Measurements from ENCODE around the gene SLC2A13.

SLC2A13 gene

DNA sequence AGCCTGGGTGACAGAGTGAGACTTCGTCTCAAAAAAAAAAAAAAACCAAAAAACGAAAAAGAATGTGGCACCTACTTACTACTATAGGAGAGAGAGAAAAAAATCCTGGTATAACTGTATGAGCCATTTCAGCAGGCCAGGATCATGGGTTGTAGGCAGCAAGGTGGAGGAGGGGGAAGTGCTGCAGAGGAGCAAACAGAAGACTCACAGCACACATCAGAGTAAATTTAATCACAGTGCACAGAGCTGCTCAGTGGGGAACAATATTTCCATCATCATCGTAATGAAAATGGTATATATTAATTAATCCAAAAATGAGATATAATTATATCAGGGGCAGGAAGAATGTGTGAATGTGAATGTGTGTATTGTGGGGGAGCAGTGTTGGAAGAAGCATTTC lies 175.8 kb downstream of the SLC2A13 start:
- CTCF ChIA-PET: no interaction called here

DNA sequence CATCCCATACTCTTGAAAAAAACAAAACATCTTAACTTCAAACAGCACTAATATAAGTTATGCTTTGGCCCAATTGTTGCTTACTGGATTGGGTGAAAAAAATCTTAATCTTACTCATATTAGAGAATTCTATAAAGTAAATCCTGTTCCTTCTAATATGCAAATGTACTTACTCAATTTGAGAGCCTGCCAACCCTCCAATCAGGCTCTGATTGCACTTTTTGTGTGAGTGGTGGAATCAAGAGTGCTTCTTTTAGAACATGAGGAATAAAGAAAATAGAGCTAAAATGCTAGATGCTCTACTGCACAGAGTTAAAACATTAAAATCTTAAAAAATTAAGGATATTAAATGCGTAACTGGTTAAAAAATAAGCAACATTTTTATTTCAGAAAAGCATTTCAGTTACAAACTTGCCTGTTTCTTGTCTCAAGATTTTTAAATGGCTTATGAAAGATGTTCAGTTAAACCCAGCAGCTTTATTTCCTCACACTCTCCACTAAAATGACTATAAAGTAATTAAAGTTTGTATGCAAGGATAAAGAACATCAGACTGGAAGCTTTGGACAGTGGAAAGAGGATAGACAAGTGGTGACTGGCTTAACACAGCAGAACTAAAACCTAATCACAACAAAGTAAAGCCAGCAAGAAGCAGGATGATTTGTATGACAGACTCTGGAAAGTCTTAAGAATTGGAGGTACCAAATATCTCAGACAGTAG lies 177.5 kb downstream of the SLC2A13 start:
- Histone ChIP-seq H3K9me3 (ENCODE audit: control insufficient read depth, insufficient read depth, low read depth, low read length) (no peaks in the 10 kb centered on the region), H3K27ac (ENCODE audit: extremely low read depth, low read depth, low read length) (no peak overlapping the region), H3K4me3 (ENCODE audit: low read depth, low read length) (no peak overlapping the region), H3K4me1 (ENCODE audit: control insufficient read depth, insufficient read depth, low read length) (no peaks in the 10 kb centered on the region), H3K36me3 (ENCODE audit: control insufficient read depth in 2 of 2, insufficient read depth in 1 of 2, low read length in 2 of 2) (no peaks in the 10 kb centered on the region)
- ChIA-PET POLR2A (no interaction called here), CTCF (no interaction called here)
- TF ChIP-seq, protein P1, sequence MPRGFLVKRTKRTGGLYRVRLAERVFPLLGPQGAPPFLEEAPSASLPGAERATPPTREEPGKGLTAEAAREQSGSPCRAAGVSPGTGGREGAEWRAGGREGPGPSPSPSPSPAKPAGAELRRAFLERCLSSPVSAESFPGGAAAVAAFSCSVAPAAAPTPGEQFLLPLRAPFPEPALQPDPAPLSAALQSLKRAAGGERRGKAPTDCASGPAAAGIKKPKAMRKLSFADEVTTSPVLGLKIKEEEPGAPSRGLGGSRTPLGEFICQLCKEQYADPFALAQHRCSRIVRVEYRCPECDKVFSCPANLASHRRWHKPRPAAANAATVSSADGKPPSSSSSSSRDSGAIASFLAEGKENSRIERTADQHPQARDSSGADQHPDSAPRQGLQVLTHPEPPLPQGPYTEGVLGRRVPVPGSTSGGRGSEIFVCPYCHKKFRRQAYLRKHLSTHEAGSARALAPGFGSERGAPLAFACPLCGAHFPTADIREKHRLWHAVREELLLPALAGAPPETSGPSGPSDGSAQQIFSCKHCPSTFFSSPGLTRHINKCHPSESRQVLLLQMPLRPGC (tag by site-specific recombination; IDR thresholded peaks at IDR 0.05): no peak
- TF ChIP-seq, protein P2, sequence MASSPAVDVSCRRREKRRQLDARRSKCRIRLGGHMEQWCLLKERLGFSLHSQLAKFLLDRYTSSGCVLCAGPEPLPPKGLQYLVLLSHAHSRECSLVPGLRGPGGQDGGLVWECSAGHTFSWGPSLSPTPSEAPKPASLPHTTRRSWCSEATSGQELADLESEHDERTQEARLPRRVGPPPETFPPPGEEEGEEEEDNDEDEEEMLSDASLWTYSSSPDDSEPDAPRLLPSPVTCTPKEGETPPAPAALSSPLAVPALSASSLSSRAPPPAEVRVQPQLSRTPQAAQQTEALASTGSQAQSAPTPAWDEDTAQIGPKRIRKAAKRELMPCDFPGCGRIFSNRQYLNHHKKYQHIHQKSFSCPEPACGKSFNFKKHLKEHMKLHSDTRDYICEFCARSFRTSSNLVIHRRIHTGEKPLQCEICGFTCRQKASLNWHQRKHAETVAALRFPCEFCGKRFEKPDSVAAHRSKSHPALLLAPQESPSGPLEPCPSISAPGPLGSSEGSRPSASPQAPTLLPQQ (tag by site-specific recombination; IDR thresholded peaks at IDR 0.05): no peak
- TF ChIP-seq ZBTB48 (tag by site-specific recombination; IDR thresholded peaks at IDR 0.05) (no peak), MEIS1 (CRISPR knock-in tag; IDR thresholded peaks at IDR 0.05; ENCODE audit: borderline replicate concordance) (no peak), SETDB1 (IDR thresholded peaks at IDR 0.05; ENCODE audit: insufficient read length, low read length) (no peak), ZNF585B (tag by site-specific recombination; IDR thresholded peaks at IDR 0.05) (no peak), ZNF624 (tag by site-specific recombination; IDR thresholded peaks at IDR 0.05) (no peak), ZNF571 (tag by site-specific recombination; IDR thresholded peaks at IDR 0.05) (no peak)

More for the DNA sequence above, 175.8 kb downstream of the SLC2A13 start:
- POLR2A ChIA-PET: no interaction called here
- Histone ChIP-seq H3K27ac (ENCODE audit: extremely low read depth, low read depth, low read length) (no peak overlapping the region), H3K4me1 (ENCODE audit: control insufficient read depth, insufficient read depth, low read length) (no peaks in the 10 kb centered on the region), H3K4me3 (ENCODE audit: low read depth, low read length) (no peak overlapping the region), H3K36me3 (ENCODE audit: control insufficient read depth in 2 of 2, insufficient read depth in 1 of 2, low read length in 2 of 2) (no peaks in the 10 kb centered on the region), H3K9me3 (ENCODE audit: control insufficient read depth, insufficient read depth, low read depth, low read length) (no peaks in the 10 kb centered on the region)
- no peak for TF ChIP-seq ZNF133 (tag by site-specific recombination; IDR thresholded peaks at IDR 0.05)

DNA sequence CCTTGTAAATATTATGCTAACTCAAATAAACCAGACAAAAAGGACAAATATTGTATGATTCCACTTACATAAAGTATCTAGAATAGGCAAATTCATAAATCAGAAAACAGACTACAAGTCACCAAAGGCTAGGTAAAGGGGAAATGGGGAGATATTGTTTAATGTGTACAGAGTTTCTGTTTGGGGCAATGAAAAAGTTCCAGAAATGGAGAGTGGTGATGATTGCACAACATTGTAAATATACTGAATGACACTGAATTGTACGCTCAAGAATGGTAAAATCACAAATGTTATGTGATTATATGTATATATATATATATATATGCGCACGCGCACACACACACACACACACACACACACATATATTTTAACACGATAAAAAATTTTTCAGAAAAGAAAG lies 182.5 kb downstream of the SLC2A13 start:
- Histone ChIP-seq H3K4me3 (ENCODE audit: low read depth, low read length) (no peak overlapping the region), H3K9me3 (ENCODE audit: control insufficient read depth, insufficient read depth, low read depth, low read length) (no peaks in the 10 kb centered on the region), H3K36me3 (ENCODE audit: control insufficient read depth in 2 of 2, insufficient read depth in 1 of 2, low read length in 2 of 2) (no peaks in the 10 kb centered on the region), H3K27ac (ENCODE audit: extremely low read depth, low read depth, low read length) (no peak overlapping the region), H3K4me1 (ENCODE audit: control insufficient read depth, insufficient read depth, low read length) (no peaks in the 10 kb centered on the region)
- ChIA-PET CTCF (interaction anchor here (0.7 kb wide), 1 partner anchor 10 kb away, joined by 3 read pairs; no protein-coding TSS in a partner anchor), POLR2A (no interaction called here)
- TF ChIP-seq, protein P3, sequence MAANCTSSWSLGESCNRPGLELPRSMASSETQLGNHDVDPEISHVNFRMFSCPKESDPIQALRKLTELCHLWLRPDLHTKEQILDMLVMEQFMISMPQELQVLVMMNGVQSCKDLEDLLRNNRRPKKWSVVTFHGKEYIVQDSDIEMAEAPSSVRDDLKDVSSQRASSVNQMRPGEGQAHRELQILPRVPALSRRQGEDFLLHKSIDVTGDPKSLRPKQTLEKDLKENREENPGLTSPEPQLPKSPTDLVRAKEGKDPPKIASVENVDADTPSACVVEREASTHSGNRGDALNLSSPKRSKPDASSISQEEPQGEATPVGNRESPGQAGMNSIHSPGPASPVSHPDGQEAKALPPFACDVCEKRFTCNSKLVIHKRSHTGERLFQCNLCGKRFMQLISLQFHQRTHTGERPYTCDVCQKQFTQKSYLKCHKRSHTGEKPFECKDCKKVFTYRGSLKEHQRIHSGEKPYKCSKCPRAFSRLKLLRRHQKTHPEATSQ (tag by site-specific recombination; IDR thresholded peaks at IDR 0.05): no peak
- TF ChIP-seq ZFHX2 (tag by site-specific recombination; conservative IDR thresholded peaks at IDR 0.05) (no peak), ZNF501 (tag by site-specific recombination; IDR thresholded peaks at IDR 0.05) (no peak), ZNF837 (tag by site-specific recombination; IDR thresholded peaks at IDR 0.05) (no peak), ZNF157 (tag by site-specific recombination; IDR thresholded peaks at IDR 0.05) (no peak), IKZF3 (tag by site-specific recombination; IDR thresholded peaks at IDR 0.05) (no peak), ZNF426 (tag by site-specific recombination; IDR thresholded peaks at IDR 0.05) (no peak), ZNF23 (tag by site-specific recombination; IDR thresholded peaks at IDR 0.05; ENCODE audit: borderline replicate concordance) (no peak), ZNF701 (tag by site-specific recombination; IDR thresholded peaks at IDR 0.05) (no peak), ZNF621 (tag by site-specific recombination; IDR thresholded peaks at IDR 0.05) (no peak), ZNF677 (tag by site-specific recombination; IDR thresholded peaks at IDR 0.05) (no peak)
- TF ChIP-seq, protein P4, sequence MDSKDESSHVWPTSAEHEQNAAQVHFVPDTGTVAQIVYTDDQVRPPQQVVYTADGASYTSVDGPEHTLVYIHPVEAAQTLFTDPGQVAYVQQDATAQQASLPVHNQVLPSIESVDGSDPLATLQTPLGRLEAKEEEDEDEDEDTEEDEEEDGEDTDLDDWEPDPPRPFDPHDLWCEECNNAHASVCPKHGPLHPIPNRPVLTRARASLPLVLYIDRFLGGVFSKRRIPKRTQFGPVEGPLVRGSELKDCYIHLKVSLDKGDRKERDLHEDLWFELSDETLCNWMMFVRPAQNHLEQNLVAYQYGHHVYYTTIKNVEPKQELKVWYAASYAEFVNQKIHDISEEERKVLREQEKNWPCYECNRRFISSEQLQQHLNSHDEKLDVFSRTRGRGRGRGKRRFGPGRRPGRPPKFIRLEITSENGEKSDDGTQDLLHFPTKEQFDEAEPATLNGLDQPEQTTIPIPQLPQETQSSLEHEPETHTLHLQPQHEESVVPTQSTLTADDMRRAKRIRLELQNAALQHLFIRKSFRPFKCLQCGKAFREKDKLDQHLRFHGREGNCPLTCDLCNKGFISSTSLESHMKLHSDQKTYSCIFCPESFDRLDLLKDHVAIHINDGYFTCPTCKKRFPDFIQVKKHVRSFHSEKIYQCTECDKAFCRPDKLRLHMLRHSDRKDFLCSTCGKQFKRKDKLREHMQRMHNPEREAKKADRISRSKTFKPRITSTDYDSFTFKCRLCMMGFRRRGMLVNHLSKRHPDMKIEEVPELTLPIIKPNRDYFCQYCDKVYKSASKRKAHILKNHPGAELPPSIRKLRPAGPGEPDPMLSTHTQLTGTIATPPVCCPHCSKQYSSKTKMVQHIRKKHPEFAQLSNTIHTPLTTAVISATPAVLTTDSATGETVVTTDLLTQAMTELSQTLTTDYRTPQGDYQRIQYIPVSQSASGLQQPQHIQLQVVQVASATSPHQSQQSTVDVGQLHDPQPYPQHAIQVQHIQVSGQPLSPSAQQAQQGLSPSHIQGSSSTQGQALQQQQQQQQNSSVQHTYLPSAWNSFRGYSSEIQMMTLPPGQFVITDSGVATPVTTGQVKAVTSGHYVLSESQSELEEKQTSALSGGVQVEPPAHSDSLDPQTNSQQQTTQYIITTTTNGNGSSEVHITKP (tag by site-specific recombination; IDR thresholded peaks at IDR 0.05): no peak
- TF ChIP-seq, protein P5, sequence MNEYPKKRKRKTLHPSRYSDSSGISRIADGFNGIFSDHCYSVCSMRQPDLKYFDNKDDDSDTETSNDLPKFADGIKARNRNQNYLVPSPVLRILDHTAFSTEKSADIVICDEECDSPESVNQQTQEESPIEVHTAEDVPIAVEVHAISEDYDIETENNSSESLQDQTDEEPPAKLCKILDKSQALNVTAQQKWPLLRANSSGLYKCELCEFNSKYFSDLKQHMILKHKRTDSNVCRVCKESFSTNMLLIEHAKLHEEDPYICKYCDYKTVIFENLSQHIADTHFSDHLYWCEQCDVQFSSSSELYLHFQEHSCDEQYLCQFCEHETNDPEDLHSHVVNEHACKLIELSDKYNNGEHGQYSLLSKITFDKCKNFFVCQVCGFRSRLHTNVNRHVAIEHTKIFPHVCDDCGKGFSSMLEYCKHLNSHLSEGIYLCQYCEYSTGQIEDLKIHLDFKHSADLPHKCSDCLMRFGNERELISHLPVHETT (tag by site-specific recombination; IDR thresholded peaks at IDR 0.05): no peak

Data from HEK293 (cell line).